Sigmoid colon (tissue), 7 donors: ENCODE results near the gene CANT1. TPM values are rescaled to one million over a fixed set of nuclear protein-coding genes. Genes with fewer than 3 reads are reported as not detected.

Experiments used
- DNase-seq: peaks from one replicate; pipeline ENCODE4 v3.0.0-alpha.2; 2019
- H3K27ac ChIP-seq, 4 donors: fragments of 200-600 bp; sonication (generic); one replicate each; pipeline ENCODE4 v1.5.1; 2016 to 2019; ENCODE audit warnings: mild to moderate bottlenecking in 1 of 4
- H3K27me3 ChIP-seq, 3 donors: fragments of 200-600 bp; sonication (generic); one replicate each; pipeline ENCODE4 v1.5.1; 2019; ENCODE audit warnings: mild to moderate bottlenecking in 1 of 3
- H3K36me3 ChIP-seq, 4 donors: fragments of 200-600 bp; sonication (generic); one replicate each; pipeline ENCODE4 v1.5.1; 2016 to 2019
- H3K4me1 ChIP-seq, 4 donors: fragments of 200-600 bp; sonication (generic); one replicate each; pipeline ENCODE4 v1.5.1; 2017 to 2019
- H3K4me3 ChIP-seq, 4 donors: fragments of 200-600 bp; sonication (generic); one replicate each; pipeline ENCODE4 v1.5.1; 2017 to 2019; ENCODE audit warnings: mild to moderate bottlenecking in 2 of 4, moderate library complexity in 1 of 4
- H3K9me3 ChIP-seq, 4 donors: fragments of 200-600 bp in 3 of 4; sonication (generic) in 3 of 4; one replicate each; pipeline versions ENCODE4 v1.5.1 to v1.6.1; 2013 to 2019
- CTCF ChIP-seq, 4 experiments: fragments of 450-650 bp in 3 of 4; fragments of 200-600 bp in 1 of 4; IDR thresholded peaks; one replicate each; pipeline ENCODE4 v1.5.1; 2016 to 2019; ENCODE audit warnings: antibody characterized with exemption in 4 of 4, mild to moderate bottlenecking in 3 of 4, moderate library complexity in 2 of 4
- EP300 ChIP-seq, 4 donors: sonication (generic); formaldehyde crosslinking; IDR thresholded peaks; one replicate each; pipeline ENCODE4 v1.6.1; 2017; ENCODE audit warnings: antibody characterized with exemption in 4 of 4
- POLR2A ChIP-seq, 2 donors: fragments of 450-650 bp; IDR thresholded peaks; one replicate each; pipeline ENCODE4 v1.6.1; 2016; ENCODE audit warnings: antibody characterized with exemption in 2 of 2, mild to moderate bottlenecking in 2 of 2, moderate library complexity in 2 of 2
- POLR2AphosphoS5 ChIP-seq, 4 donors: sonication (generic); formaldehyde crosslinking; IDR thresholded peaks; one replicate each; pipeline ENCODE4 v1.6.1; 2017; ENCODE audit warnings: antibody characterized with exemption in 4 of 4
- WGBS, 2 donors: extraction: QIAGEN DNeasy Blood & Tissue Kit; methylation state at CpG; one replicate each; pipeline ENCODE4 v1.1.7; 2013; 5-methylcytosine and 5-hydroxymethylcytosine counted together
- intact Hi-C: fragments of 100-400 bp; cut with DNase I; formaldehyde crosslinking; loops from one replicate; pipeline ENCODE4 v1.15.1; 2023
- polyA plus RNA-seq, 3 donors: library from polyadenylated mRNA; stranded (reverse); fragments of 200-250 nt; gene quantifications; one replicate each; pipeline ENCODE4 v1.2.3, GENCODE V29; 2013
- total RNA-seq, 4 donors: library from RNA; depleted of rRNA; stranded (reverse); fragments of >200 nt; gene quantifications; one replicate each; pipeline ENCODE4 v1.1.0, GENCODE V29; 2016
- donor health status: healthy with polysubstance abuse.
- donor health status: Bipolar disorder and iron deficiency.
- donor health status: healthy.

CANT1 gene
- total and polyA plus RNA-seq, 7 donors: 11.1 to 132 (median 19.1) TPM

- H3K4me3 ChIP-seq: peak overlapping the region in 2 of 4 donors; percentile 49
- 24 to 64% methylated on average over 21 of the region's 21 CpGs for WGBS, 2 donors
- intact Hi-C loops: no loop called here
- no peaks in the 10 kb centered on the region for H3K9me3 ChIP-seq
- H3K27ac ChIP-seq: peak overlapping the region in 3 of 4 donors; percentile 25 to 75 (median 72)
- no peaks in the 10 kb centered on the region for H3K36me3 ChIP-seq
- H3K4me1 ChIP-seq: peaks cover 0 to 64% (median 57%) of the 10 kb centered on the region in 4 donors
- TF ChIP-seq POLR2AphosphoS5 (IDR thresholded peaks at IDR 0.05): no peak
- TF ChIP-seq CTCF (IDR thresholded peaks at IDR 0.05): no peak
- TF ChIP-seq POLR2A (IDR thresholded peaks at IDR 0.05): no peak
- no peak for TF ChIP-seq EP300 (IDR thresholded peaks at IDR 0.05)
- no peaks in the 10 kb centered on the region for H3K27me3 ChIP-seq
- DNase-seq: no peak
Measured at GRCh38 chr17:78977997-78978973, 31.3 kb downstream of the CANT1 start.

GRCh38 chr17:78977681-78977943 is 32.0 kb downstream of the CANT1 start:
- intact Hi-C loops: no loop called here
- no peak for DNase-seq
- Histone ChIP-seq H3K36me3 (no peaks in the 10 kb centered on the region), H3K4me3 (no peak overlapping the region), H3K4me1 (peaks cover 0 to 64% (median 57%) of the 10 kb centered on the region in 4 donors), H3K27me3 (no peaks in the 10 kb centered on the region), H3K27ac (peak overlapping the region; percentile 25 to 78 (median 74)), H3K9me3 (no peaks in the 10 kb centered on the region)
- no peak for TF ChIP-seq POLR2A (IDR thresholded peaks at IDR 0.05)
- TF ChIP-seq CTCF (IDR thresholded peaks at IDR 0.05): no peak
- TF ChIP-seq POLR2AphosphoS5 (IDR thresholded peaks at IDR 0.05): no peak
- no peak for TF ChIP-seq EP300 (IDR thresholded peaks at IDR 0.05)
- WGBS, 2 donors: 65 to 76% methylated on average over 8 of the region's 8 CpGs

GRCh38 chr17:78976907-78977680 is 32.5 kb downstream of the CANT1 start:
- H3K4me1 ChIP-seq: peaks cover 0 to 65% (median 57%) of the 10 kb centered on the region in 4 donors
- 59 to 74% methylated on average over 20 of the region's 20 CpGs for WGBS, 2 donors
- no peak for DNase-seq
- intact Hi-C loops: no loop called here
- no peak overlapping the region for H3K4me3 ChIP-seq
- H3K9me3 ChIP-seq: no peaks in the 10 kb centered on the region
- no peaks in the 10 kb centered on the region for H3K36me3 ChIP-seq
- peak overlapping the region; percentile 68 to 78 (median 74) for H3K27ac ChIP-seq
- no peaks in the 10 kb centered on the region for H3K27me3 ChIP-seq
- no peak for TF ChIP-seq EP300 (IDR thresholded peaks at IDR 0.05)
- TF ChIP-seq POLR2A (IDR thresholded peaks at IDR 0.05): no peak
- TF ChIP-seq CTCF (IDR thresholded peaks at IDR 0.05): no peak
- no peak for TF ChIP-seq POLR2AphosphoS5 (IDR thresholded peaks at IDR 0.05)

GRCh38 chr17:78974635-78975591 is 34.7 kb downstream of the CANT1 start:
- no peaks in the 10 kb centered on the region for H3K27me3 ChIP-seq
- H3K36me3 ChIP-seq: peaks cover 0 to 7% (median 0%) of the 10 kb centered on the region in 4 donors
- peak; percentile 93 for DNase-seq
- H3K27ac ChIP-seq: peak overlapping the region; percentile 68 to 78 (median 74)
- H3K9me3 ChIP-seq: no peaks in the 10 kb centered on the region
- H3K4me1 ChIP-seq: peaks cover 0 to 75% (median 64%) of the 10 kb centered on the region in 4 donors
- no peak for TF ChIP-seq POLR2A (IDR thresholded peaks at IDR 0.05)
- TF ChIP-seq POLR2AphosphoS5 (IDR thresholded peaks at IDR 0.05): peak in 1 of 4 donors; percentile 23
- TF ChIP-seq EP300 (IDR thresholded peaks at IDR 0.05): no peak
- 36 to 63% methylated on average over 30 of the region's 30 CpGs for WGBS, 2 donors
- intact Hi-C loops: loop anchor here (5.0 kb wide), 2 partner anchors 38 to 193 kb away; partner anchors contain the start of gene CYTH1
- H3K4me3 ChIP-seq: peak overlapping the region in 2 of 4 donors; percentile 11 to 24
